LNCAP (cell line): ENCODE data around the gene AOAH.

ENCODE experiments used
- CTCF ChIP-seq: fragments of 450-650 bp; IDR thresholded peaks from 2 replicates; pipeline ENCODE4 v1.5.1; 2017; ENCODE audit warnings: mild to moderate bottlenecking

The AOAH gene

GRCh38 chr7:36650766-36651312 lies 73.5 kb downstream of the AOAH start:
- TF ChIP-seq CTCF = no peak

GRCh38 chr7:36650320-36650719 lies 74.0 kb downstream of the AOAH start:
- TF ChIP-seq CTCF = no peak

- no peak for TF ChIP-seq CTCF
Observed at GRCh38 chr7:36648441-36648840, 75.9 kb downstream of the AOAH start.

GRCh38 chr7:36644625-36645422 lies 79.5 kb downstream of the AOAH start:
- TF ChIP-seq CTCF = no peak

GRCh38 chr7:36642414-36642813 lies 81.9 kb downstream of the AOAH start:
- no peak for TF ChIP-seq CTCF

- no peak for TF ChIP-seq CTCF
Observed at GRCh38 chr7:36642010-36642409, 82.3 kb downstream of the AOAH start.

GRCh38 chr7:36640682-36641081 lies 83.6 kb downstream of the AOAH start:
- TF ChIP-seq CTCF = no peak
